H4 (cell line): ENCODE results near the gene FNDC3B. TPM values are rescaled to one million over a fixed set of nuclear protein-coding genes. Genes with fewer than 3 reads are reported as not detected.
A peak's percentile ranks its signal among the peaks of the same experiment; 100 is the strongest.

Experiments used
- DNase-seq: peaks from one replicate; pipeline ENCODE4 v3.0.0-alpha.2; 2015; ENCODE audit warnings: low spot score
- total RNA-seq: library from RNA; depleted of rRNA; stranded (reverse); fragments of >200 nt; shearing (Covaris generic); gene quantifications from 2 replicates; pipeline ENCODE4 v1.2.3, GENCODE V29; 2014

The FNDC3B gene
- total RNA-seq, 1 experiment from 2014 or later = 65.8 TPM

DNA sequence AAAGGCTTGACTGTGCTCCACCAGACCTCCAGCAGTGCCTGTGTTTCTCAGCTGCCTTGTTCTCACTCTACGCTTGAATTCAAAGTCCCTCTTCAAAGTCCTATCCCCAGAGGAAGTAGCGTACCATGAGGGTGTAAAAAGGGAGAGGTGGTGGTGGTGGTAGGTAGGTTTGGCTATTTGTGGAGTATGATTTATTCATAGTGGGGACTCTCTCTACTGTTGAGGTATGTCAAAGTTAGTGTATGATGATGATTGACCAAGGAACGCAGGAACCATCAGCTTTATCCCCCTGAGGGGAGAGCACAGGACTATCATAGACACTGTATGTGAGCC, 271.0 kb downstream of the FNDC3B start:
- no peak for DNase-seq

DNA sequence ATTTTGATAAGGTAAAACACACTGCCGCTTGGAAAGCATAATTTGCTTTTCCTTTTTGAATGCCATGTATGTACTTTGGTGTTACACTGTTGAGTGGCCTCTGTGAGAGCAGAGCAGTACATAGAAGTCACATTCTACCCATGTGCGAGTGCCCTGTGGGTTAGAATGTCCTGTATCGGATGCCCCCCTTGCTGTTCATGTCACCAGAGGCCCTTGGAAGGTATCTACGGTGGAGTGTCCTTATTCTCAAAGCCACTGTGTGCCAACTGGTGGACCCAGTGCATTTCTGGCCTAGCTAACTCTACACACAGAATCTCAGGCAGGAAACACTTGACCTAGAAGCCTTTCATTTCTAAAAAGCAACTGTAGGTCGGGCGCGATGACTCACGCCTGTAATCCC, 271.8 kb downstream of the FNDC3B start:
- no peak for DNase-seq

DNA sequence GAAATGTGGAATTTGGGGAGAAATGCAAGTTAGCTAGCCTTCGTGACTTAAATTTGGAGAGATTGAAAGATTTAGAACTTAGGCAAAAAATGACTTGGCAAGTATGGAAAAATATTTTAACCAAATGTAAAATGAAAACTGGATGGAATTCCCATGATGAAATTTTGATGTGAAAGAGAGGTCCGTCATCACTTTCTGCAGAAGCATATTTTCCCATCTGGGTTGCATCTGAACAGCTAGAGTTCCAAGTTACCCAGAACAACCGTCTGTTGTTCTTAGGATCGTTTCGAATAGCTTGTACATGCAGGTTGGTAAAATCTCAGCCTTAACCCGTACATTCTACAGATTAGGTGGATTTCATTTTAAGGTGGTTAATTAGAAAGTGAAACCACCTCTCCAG, 272.6 kb downstream of the FNDC3B start:
- no peak for DNase-seq

DNA sequence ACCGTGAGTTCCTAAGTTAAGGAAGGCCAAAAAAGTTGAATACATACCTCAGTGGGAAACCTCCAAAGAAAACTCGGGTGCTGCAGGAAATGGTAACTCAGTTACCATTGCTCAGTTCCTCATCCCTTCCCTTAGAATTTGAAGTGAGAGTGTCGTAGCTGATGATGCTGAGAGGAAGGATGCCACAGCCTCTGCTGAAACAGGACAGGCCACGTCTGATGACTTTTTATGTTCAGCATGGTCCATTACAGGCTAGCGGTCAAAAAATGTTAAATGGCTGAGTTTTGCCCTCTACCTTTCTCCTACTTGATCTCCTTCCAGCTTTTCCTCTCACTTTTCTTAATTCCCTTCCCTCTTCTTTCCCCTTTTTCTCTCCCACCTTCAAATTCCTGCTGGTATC, 273.3 kb downstream of the FNDC3B start:
- DNase-seq = no peak

DNA sequence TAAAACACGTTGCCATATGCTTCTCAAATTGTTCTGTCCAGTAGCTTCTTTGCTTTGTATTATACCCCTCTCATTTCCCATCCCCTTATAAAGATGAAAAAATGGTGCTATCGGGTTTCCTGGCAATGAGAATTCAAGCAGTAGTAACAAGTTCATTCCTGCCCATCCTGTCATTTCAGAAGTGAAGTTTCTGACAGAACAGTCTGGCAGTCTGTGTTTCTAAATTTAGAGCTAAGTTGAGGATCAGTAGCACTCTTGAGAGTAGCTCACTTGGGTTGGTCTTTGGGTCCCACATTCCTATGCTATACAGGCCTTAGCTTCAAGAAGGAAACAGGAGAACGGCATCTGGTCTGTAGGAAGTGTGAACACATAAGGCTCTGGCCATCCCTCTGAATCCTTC, 274.3 kb downstream of the FNDC3B start:
- DNase-seq = no peak

DNA sequence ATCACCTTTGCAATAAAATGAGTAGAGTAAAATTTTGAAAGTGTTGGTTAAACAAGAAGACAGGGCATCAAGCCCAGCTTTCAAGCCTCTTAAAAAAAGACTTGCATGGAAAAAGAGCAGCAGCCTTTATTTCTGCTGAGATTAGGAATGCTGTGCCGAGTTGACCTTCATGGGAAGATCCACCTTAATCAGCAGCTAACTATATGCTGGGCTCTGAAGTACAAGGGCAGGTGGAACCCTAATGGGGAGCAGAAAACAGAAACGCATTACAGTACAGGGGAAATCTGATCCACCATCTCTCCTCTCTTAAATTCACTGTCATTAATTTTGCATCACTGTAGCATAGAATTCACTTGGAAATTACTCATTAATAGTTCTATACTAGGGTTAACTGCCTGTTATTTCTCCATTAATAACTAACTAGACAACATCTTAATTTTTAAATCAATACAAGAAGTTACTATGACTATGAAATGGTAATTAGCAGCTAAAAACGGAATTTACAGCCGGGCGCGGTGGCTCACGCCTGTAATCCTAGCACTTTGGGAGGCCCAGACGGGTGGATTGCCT, 275.3 kb downstream of the FNDC3B start:
- DNase-seq = no peak

DNA sequence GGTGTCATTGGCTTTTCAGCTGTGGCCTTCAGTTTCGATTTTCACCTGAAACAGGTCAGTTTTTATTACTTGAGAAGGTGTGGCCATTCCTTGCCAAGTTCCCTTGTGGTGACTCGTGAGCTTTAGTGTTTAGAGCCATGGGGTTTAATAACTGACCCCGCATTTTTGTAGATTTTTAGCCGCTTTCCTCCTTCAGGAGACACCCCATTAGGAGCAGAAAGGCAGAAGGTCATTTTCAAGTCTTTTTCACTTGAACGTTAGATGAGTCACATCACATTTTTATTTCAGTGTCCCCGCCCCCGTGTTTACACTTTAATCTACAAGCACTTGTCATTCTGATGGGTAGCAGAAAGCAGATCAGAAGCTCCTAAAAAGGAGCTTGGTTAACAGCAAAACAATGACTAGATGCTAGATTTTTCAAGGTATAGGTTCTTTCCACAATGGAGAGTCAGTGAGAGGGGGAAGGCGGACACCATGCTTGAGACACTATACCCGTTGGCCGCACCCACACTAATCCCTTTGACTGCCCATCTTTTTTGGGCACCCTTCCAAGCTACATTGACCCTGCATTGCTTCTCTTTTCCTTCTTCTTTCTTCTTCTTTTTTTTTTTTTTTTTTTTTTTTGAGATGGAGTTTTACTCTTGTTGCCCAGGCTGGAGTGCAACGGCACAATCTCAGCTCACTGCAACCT, 276.2 kb downstream of the FNDC3B start:
- DNase-seq = peak; percentile 41

DNA sequence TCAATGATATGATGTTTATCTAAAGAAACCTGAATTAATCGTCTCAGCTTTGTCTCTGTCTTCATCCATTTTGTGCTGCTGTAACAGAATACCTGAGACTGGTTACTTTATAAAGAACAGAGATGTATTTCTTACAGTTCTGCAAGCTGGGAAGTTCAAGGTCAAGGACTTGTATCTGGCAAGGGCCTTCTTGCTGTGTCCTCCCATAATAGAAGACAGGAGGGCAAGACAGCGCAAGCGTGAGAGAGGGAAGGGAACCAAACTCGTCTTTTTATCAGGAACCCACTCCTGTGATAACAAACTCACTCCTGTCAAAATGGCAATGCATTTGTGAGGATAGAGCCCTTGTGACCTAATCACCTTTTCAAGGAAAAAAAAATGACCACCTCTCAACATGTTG, 277.4 kb downstream of the FNDC3B start:
- DNase-seq = no peak

DNA sequence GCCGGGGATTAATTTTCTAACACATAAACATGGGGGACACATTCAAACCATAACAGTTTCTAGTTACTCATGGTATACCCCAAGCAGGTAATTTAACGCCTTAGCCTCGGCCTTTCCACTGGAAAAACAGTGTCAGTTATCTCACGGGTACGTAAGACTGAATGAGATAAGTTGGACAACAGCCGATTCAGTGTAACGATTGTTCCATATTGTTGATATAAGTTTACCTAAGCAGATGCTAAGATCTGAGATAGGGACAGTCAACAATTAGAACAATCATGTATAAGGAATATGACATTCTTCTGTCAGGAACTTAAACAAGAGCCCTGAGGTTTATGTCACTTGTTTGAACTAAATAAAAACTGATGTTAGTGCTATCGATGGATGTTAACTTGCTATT, 278.1 kb downstream of the FNDC3B start:
- no peak for DNase-seq

DNA sequence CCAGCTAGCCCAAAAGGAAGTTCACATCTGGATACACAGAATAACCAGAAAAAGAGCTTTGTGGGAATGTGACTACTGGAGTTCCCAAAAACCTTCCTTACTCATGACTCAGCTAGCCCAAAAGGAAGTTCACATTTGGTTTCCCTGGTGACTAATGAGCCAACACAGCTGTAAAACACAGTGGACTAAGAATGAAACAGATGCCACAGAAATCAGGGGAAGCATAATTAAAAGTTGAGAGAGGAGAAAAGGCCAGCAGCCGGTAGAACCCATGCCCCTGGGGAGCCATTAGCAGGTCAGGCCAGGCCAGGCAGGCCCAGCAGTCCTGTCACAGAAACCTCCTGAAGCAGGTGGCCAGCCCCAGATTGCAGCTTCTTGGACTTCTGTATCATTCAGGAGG, 278.6 kb downstream of the FNDC3B start:
- DNase-seq = peak; percentile 88

DNA sequence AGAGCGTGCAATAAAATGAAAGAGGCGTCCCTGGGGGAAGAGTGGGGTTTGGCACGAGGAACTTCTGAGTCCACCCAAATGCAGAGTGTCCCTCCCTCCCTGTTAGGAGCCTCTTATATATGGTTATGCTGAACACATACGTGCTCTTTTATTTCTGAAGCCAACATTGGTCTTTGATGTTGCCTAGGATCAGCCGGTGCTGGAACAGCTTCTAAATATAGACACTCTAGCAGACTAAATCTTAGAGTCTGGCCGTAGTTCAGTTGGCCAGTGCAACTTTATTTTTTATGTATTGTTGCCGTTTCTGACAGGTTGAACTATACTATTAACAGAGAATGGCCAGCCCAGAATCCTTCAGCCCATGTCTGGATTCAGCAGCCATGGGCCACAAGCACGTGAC, 280.2 kb downstream of the FNDC3B start:
- DNase-seq = no peak

DNA sequence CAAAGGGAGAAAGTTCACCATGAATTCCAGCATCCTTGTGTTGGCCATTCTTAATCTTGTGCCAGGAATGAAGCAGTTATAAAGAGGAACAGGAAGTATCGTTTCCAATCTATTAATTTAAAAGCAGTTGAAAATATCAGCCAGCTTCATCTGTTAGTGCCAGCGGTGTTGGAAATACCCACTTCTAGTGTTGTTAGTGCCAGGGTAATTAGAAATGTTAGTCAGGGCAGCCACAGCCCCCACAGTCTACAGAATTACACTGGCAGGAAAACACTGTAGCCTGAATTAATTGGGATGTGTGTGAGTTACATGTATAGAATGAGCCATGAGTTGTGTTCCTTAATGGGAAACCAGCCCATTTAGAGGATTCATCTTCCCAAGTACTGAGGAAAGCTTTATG, 281.1 kb downstream of the FNDC3B start:
- DNase-seq = no peak

DNA sequence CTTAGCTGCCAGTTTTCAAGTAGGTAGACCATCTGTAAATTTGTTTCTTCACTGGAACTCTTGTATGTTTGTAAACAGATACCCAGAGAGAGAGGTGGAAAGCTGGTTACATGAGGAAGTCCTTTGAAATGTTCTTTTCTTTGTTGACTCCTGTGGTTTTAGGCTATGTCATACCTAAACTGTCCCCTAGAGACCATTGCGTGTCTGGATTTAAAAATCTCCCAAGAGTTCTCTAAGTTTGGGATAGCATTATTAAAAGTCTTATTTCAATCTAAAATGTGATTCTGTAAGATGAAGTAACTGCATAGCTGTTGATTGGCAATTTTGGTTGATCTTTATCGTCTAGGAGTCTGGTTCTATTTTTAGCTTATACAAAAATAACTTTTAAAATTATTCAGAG, 281.7 kb downstream of the FNDC3B start:
- peak; percentile 69 for DNase-seq

DNA sequence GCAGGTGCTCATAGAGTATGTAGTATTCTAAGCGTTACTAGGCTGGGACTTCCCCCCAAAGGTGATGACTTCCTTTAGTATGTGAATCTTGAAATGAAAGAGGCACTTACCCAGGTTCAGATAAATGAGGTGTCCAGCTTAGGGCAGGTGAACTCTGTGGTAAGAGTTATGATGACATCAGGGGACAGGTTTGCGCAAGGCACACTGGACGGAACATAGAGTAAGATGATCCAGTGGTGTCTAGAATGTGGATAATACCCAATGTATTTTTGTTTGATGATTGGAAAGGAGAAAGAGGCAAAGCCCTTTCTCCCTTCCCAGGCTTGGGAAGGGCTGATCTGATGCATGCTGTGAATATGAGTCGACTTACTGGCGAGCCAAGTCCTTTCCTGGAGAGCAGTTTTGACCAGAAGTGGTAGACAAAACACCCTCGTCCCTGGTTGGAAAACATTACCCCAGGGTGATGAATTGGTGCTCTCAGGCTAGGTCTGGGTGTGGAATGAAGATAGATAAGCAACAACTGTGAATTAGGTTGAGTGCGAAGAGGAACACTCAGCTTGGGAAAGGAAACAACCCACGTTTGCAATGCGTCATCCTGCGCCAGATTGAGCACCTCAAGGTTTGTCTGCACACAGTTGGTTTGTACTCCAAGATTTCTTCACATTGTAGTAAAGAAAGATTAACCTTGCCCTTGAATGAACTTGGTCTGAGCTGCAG, 284.7 kb downstream of the FNDC3B start:
- no peak for DNase-seq

DNA sequence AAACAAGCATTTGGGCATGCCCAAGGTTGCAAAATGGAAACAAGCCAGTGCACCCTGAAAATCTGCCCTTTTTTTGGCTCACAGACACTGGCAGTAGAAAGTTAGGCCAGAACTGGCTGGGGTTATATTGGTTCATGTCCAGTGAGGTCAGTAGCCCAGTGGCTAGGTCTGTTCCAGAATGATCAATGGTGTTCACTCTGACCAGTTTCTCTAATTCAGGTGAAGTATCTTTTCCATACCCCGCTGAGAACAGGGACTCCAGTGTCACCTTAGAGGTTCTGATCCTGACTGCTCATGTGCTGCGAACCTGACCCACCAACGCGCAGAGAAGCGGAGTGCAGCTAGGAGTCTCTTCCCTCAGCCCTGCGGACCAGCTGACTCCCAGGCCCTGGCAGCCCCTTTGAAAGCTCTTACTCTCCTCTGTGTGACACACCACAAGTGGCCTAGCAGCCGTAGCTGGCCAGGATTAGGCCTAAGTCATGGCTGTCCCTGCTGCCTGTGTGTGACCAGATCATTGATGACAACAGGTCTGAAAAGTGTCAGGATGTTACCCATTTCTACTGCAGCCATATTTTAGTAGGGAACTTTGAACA, 285.3 kb downstream of the FNDC3B start:
- DNase-seq = no peak

DNA sequence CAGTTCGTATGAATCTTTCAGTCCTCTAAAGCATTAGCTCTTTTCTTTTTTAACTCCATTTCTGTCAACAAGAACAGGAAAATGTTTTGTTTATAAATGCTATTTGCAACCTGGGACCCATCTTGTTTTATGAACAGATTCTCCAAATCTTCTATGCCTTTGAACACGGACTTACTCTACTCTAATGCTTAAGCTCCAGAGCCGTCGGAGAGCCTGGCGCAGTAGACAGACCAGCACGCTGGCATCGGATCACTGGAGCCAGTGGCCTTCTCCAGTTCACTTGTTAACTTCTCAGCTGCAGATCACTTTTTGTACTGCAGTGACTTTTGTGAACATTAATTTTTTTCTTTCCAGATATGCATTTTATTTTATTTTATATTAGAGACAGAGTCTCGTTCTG, 286.1 kb downstream of the FNDC3B start:
- no peak for DNase-seq

DNA sequence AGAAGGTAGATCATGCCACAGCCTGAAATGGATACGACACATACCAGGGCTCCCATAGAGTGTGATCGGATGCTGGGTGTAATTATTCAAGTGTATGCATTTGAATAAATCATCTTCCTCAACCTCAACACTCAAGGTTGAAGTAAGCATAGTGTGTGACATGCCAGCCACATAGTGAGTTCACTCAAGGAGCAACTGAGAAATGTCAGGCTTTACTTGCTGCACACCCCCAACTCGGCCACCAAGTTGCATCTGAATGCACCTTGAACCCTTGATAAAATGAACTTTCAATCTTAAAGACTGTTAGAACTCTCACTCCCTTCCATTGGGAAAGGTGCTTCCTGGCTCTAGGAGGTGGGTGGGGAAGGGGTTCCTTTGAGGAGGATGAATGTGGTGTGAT, 287.6 kb downstream of the FNDC3B start:
- DNase-seq = no peak

DNA sequence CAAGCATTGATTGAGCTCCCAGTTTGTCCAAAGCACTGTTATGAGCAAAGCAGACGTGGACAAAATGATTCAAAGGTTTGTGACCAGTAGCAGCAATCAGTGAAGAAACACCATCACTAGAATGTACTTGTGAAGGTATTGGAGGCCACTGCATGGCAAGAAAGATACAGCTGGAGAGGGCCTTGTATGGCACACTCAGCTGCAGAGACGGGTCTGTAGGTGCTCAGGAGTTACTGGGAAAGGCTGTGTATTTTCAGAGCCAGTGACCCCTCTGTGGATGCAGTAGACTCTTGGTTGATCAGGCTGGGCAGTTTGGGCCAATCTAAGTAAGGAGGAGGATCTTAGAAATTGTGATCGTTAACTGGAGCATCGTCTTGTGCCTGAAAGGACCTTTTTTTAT, 288.9 kb downstream of the FNDC3B start:
- DNase-seq = no peak

DNA sequence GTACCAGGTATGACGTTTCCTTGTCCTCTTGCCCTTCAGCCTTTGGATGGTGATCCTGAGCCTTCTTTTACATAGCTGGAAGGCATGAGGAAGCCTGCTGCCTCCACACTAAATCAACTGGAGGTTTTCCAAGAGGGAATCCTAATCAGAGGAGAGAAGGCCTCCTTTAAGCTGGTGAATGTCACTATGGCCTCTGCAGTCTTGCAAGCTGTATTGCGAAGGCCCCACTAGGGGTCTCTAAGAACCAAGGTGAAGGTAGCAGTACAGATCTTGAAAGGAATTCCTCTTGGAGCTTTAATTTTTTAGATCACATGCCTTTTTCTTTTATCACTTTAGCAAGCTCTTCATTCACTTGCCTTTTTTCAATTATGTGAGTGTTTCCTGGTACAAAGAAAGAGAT, 289.7 kb downstream of the FNDC3B start:
- no peak for DNase-seq

DNA sequence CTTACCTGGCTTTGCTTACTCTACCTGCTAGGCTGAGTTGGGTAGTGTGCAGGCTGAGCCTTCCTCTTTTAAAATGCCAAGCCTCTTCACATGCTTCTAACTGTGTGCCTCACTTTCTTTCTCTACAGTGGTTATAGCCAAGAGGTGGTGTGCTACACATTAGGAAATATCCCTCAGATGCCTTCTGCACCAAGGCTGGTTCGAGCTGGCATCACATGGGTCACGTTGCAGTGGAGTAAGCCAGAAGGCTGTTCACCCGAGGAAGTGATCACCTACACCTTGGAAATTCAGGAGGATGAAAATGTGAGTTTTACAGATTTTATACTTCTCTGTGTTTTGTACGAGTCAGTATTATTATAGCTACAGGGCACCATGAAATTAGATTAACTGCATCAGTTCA, 291.0 kb downstream of the FNDC3B start:
- DNase-seq = no peak

DNA sequence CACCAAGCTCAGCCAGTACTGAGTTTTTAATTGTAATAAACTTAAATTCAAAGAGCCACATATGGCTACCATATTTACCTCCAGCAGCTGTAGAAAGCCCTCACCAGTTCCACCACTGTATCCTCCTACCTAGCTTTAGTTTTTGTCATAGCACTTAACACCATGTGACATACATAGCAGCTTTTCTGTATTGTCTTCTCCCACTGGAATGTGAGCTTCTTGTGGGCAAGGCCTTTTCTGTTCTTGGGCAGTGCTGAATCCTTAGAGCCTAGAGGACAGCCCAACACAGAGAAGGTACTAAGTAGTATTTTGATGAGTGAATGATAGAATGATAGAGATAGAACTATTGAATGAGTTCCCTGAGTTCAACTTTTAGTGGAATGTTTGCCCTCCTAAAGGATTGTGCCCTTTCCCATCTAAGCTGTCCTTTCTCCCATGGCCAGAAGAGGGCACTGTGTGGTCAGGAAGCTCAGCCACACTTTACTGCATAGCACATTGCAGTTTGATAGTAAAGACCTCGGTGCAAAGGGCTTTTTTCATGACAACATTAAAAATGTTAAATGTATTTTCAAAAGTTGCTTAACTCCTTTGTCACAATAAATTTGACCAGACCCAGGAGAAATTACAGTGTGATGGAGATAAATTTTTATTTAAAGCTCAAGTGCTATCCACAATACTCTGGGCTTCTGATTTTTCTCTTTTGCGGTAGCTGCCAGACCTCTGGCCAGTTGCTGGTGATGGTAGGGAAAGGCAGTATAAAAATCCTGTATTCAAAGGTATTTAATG, 293.1 kb downstream of the FNDC3B start:
- peak; percentile 70 for DNase-seq

DNA sequence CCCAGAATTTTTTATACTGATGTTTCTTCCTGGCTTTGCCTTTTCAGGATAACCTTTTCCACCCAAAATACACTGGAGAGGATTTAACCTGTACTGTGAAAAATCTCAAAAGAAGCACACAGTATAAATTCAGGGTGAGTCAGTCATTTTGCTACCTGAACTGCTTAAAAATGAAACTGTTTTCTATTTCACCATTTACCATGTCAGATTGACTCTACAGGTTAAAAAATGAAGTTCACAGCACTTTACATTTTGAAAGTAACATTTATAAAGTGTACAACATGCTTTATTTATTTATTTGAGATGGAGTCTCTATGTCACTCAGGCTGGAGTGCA, 293.6 kb downstream of the FNDC3B start:
- DNase-seq = no peak
